ENCODE results near the gene ZIC4. TPM values are rescaled to one million over a fixed set of nuclear protein-coding genes. Genes with fewer than 3 reads are reported as not detected.

Gene ZIC4
- total and polyA plus RNA-seq, 9 of the 15 experiments (the other 6 are each of a cell fraction or from before 2014, with no cell fraction given) = not detected

DNA sequence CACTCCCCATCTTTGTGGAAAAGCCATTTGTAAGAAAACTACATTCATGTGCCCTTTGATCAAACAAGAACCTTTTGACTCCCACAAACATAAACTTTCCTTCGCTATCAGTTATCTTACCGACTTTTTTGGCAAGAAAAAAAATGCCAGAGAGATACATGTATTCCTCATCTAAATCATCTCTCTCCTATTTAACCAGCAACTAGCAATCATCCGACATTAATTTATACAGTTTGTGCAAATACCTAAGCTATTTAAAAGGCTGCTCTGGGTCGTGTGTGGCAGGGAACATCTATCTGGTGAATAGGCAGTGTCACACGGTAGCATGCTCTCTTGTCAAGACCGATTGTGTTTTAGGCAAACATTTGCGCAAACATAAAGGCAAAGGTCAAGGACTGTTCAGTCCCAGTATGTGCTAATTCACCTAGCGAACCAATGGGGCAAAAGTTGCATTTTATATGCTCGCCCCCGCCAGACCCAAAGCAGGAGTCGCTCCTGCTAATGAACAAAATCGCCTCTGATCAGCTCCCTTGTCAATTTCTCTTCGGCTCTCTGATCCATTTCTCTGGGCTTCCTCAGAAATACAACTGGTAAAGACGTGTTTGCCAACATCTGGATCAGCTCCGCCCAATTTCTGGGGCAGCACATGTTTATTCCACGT is 37.7 kb downstream of the ZIC4 start:
- BruUV-seq (replicated peaks) = no TSS peak
- Histone ChIP-seq H3K27ac (ENCODE audit: extremely low read depth, low read depth, low read length) (no peak overlapping the region), H3K27me3 (ENCODE audit: control insufficient read depth in 2 of 2, insufficient read depth in 2 of 2, low read length in 2 of 2) (no peaks in the 10 kb centered on the region; a peak in 2 of 5 replicates), H3K36me3 (ENCODE audit: control insufficient read depth, insufficient read depth, low read length) (no peaks in the 10 kb centered on the region), H3K9me1 (ENCODE audit: control insufficient read depth, insufficient read depth, low read length) (no peaks in the 10 kb centered on the region), H2AFZ (ENCODE audit: low read depth, low read length) (no peak overlapping the region), H4K20me1 (replicated peaks; ENCODE audit: control insufficient read depth, insufficient read depth, low read length) (no peaks in the 10 kb centered on the region), H3K4me2 (ENCODE audit: insufficient read depth, low read length) (no peak overlapping the region), H3K9me3 (replicated peaks; ENCODE audit: control insufficient read depth, insufficient read depth, low read depth, low read length) (no peaks in the 10 kb centered on the region), H3K4me3 (no peak overlapping the region), H3K9ac (ENCODE audit: insufficient read depth in 1 of 2, low read depth in 2 of 2, low read length in 2 of 2) (no peak overlapping the region), H3K4me1 (replicated peaks in 1 of 2; ENCODE audit: control insufficient read depth in 2 of 2, insufficient read depth in 2 of 2, low read length in 2 of 2) (no peaks in the 10 kb centered on the region), H3K79me2 (ENCODE audit: control insufficient read depth, insufficient read depth, low read length) (no peaks in the 10 kb centered on the region)
- ATAC-seq (no peak), FAIRE-seq (no peak), DNase-seq (ENCODE audit: extremely low read depth in 1 of 4, low spot score in 3 of 4) (no peak)
- POLR2A ChIA-PET = no interaction called here
- 1% methylated on average over 14 of the region's 16 CpGs for WGBS (ENCODE audit: insufficient coverage, low coverage, missing lambda C conversion rate)
- in situ Hi-C loops (cut with MboI) (no loop called here), intact Hi-C loops (cut with micrococcal nuclease) (no loop called here)
- TF ChIP-seq, protein P1, sequence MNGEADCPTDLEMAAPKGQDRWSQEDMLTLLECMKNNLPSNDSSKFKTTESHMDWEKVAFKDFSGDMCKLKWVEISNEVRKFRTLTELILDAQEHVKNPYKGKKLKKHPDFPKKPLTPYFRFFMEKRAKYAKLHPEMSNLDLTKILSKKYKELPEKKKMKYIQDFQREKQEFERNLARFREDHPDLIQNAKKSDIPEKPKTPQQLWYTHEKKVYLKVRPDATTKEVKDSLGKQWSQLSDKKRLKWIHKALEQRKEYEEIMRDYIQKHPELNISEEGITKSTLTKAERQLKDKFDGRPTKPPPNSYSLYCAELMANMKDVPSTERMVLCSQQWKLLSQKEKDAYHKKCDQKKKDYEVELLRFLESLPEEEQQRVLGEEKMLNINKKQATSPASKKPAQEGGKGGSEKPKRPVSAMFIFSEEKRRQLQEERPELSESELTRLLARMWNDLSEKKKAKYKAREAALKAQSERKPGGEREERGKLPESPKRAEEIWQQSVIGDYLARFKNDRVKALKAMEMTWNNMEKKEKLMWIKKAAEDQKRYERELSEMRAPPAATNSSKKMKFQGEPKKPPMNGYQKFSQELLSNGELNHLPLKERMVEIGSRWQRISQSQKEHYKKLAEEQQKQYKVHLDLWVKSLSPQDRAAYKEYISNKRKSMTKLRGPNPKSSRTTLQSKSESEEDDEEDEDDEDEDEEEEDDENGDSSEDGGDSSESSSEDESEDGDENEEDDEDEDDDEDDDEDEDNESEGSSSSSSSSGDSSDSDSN (IDR thresholded peaks at IDR 0.05; ENCODE audit: borderline replicate concordance in 1 of 2, low read depth in 2 of 2, low read length in 2 of 2) = no peak
- TF ChIP-seq MAFF (IDR thresholded peaks at IDR 0.05; ENCODE audit: low read length) = no peak
- TF ChIP-seq EZH2 (IDR thresholded peaks at IDR 0.05; ENCODE audit: borderline replicate concordance, low read depth, low read length) = no peak
- no peak for TF ChIP-seq RB1 (IDR thresholded peaks at IDR 0.05; ENCODE audit: low read depth)
- TF ChIP-seq, protein P2, sequence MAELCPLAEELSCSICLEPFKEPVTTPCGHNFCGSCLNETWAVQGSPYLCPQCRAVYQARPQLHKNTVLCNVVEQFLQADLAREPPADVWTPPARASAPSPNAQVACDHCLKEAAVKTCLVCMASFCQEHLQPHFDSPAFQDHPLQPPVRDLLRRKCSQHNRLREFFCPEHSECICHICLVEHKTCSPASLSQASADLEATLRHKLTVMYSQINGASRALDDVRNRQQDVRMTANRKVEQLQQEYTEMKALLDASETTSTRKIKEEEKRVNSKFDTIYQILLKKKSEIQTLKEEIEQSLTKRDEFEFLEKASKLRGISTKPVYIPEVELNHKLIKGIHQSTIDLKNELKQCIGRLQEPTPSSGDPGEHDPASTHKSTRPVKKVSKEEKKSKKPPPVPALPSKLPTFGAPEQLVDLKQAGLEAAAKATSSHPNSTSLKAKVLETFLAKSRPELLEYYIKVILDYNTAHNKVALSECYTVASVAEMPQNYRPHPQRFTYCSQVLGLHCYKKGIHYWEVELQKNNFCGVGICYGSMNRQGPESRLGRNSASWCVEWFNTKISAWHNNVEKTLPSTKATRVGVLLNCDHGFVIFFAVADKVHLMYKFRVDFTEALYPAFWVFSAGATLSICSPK (IDR thresholded peaks at IDR 0.05; ENCODE audit: borderline replicate concordance) = no peak
- TF ChIP-seq POLR3G (IDR thresholded peaks at IDR 0.05; ENCODE audit: extremely low read depth, insufficient read length, insufficient replicate concordance) = no peak
- no peak for TF ChIP-seq CBX3 (IDR thresholded peaks at IDR 0.05; ENCODE audit: borderline replicate concordance in 1 of 2, low read length in 2 of 2)
- CTCF ChIA-PET (ENCODE audit: low intra/inter-chr PET ratio) = no interaction called here

Measured in K562 (cell line).